Measurements from ENCODE around the gene BEX4. TPM values are rescaled to one million over a fixed set of nuclear protein-coding genes. Genes with fewer than 3 reads are reported as not detected.
"Not testable (repeated sequence)": the region's sequence is repeated elsewhere in the genome, so short reads cannot be mapped to it uniquely, and the experiment has no call there.

The BEX4 gene, protein sequence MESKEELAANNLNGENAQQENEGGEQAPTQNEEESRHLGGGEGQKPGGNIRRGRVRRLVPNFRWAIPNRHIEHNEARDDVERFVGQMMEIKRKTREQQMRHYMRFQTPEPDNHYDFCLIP
- total RNA-seq = 1 to 10 TPM; 2.2 to 6.1 (median 2.9) TPM
- long read RNA-seq = 0 reads

DNA sequence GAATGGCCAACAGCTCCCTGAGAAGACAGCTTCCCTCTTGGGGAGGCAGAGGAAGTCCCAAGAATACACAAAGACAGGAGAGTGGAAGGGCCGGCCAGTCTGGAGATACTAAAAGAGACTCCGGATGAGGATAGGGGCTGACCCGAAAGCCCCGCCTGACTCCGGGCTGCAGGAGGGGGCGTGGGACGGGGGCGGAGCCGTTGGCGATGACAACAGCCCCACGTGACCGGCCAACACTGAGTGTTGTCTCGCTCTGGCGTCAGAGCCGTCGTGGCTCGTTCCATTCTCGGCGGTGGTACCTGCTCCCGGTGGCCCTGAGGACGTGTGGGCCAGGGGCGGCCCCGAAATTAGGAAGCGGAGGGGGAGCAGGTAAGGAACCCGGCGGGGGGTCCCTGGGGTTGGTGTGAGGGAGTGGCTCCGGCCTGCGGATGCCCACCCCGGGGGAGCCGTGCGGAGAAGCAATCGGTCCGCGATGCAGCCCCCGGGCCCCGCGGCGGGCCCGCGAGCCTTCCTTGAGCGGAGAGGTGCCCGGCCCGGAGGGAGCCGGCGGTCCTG, at the start of gene BEX4:
Gene BEX4, plus strand, starts transcription at position 239 of the 555 bp plus-strand sequence. CDS start 1,046 bp downstream, outside the sequence.
- no peaks in the 10 kb centered on the region for H3K9me3 ChIP-seq
- H3K27ac ChIP-seq = peak within 1 kb of the TSS; percentile 26 to 65 (median 59)
- intact Hi-C loops (cut with DNase I) = no loop called here
- H3K27me3 ChIP-seq = peaks cover 0 to 12% of the 10 kb centered on the region in 2 donors
- peak; percentile 44 for TF ChIP-seq POLR2A (IDR thresholded peaks at IDR 0.05)
- TF ChIP-seq, protein P1, sequence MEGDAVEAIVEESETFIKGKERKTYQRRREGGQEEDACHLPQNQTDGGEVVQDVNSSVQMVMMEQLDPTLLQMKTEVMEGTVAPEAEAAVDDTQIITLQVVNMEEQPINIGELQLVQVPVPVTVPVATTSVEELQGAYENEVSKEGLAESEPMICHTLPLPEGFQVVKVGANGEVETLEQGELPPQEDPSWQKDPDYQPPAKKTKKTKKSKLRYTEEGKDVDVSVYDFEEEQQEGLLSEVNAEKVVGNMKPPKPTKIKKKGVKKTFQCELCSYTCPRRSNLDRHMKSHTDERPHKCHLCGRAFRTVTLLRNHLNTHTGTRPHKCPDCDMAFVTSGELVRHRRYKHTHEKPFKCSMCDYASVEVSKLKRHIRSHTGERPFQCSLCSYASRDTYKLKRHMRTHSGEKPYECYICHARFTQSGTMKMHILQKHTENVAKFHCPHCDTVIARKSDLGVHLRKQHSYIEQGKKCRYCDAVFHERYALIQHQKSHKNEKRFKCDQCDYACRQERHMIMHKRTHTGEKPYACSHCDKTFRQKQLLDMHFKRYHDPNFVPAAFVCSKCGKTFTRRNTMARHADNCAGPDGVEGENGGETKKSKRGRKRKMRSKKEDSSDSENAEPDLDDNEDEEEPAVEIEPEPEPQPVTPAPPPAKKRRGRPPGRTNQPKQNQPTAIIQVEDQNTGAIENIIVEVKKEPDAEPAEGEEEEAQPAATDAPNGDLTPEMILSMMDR (IDR thresholded peaks at IDR 0.05) = no peak
- WGBS (ENCODE audit: insufficient coverage, low coverage, low lambda C conversion rate, missing lambda C conversion rate) = no CpG with 5 or more reads among the region's 45 CpGs
- DNase-seq (peak; percentile 60 to 84 (median 79)), ATAC-seq (peak; percentile 91 to 97 (median 96))
- peak within 1 kb of the TSS; percentile 39 to 55 (median 48) for H3K4me3 ChIP-seq
- H3K36me3 ChIP-seq = no peaks in the 10 kb centered on the region
- no peaks in the 10 kb centered on the region for H3K4me1 ChIP-seq

DNA sequence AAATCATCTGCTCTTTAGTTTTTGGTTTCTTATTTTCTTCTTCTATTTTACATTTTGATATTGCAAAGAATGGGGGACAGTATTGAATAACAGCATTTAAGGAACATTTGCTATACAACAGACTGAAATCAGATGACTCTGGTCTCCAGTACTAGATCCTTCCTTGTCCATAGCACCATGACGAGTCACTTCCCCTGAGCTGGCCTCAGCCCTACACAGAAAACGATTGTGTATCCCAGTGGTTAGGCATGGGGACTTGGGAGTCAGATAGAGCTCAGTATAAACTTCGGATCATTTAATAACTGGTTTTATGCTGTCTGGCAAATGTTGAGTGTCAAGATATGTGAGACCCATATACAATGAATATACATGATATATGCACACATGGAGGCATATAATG, 44.7 kb upstream of the BEX4 start:
- Histone ChIP-seq H3K4me3 (no peak overlapping the region), H3K36me3 (no peaks in the 10 kb centered on the region), H3K9me3 (no peaks in the 10 kb centered on the region), H3K4me1 (no peaks in the 10 kb centered on the region), H3K27me3 (peaks cover 5 to 9% of the 10 kb centered on the region in 2 donors), H3K27ac (no peak overlapping the region)
- no peak for ATAC-seq
- WGBS (ENCODE audit: insufficient coverage, low coverage, low lambda C conversion rate, missing lambda C conversion rate) = 53% methylated on average over 3 of the region's 3 CpGs
- no peak for DNase-seq
- intact Hi-C loops (cut with DNase I) = no loop called here
- TF ChIP-seq, protein P1 (IDR thresholded peaks at IDR 0.05) = no peak
- TF ChIP-seq POLR2A (IDR thresholded peaks at IDR 0.05) = no peak

DNA sequence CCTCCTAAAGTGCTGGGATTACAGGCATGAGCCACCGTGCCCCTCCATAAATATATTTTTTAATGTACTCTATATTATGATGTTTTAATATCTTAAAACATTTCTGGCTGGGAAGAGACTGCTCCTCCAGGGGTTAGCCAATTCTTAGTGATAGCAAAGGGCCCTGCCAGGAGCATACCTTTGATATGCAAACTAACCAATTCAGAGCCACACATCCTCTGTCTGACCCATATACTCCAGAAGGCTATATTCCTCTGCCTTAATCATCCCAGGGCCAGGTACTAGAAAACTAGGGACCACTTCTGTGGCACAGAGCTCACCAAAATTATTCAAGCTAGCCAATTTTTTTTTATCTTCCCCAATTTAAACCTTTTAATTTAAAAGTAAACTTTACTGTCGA, 43.6 kb upstream of the BEX4 start:
- no peak for DNase-seq
- ATAC-seq = no peak
- Histone ChIP-seq H3K4me3 (no peak overlapping the region), H3K36me3 (no peaks in the 10 kb centered on the region), H3K4me1 (no peaks in the 10 kb centered on the region), H3K27me3 (peaks cover 5 to 9% of the 10 kb centered on the region in 2 donors), H3K9me3 (no peaks in the 10 kb centered on the region), H3K27ac (no peak overlapping the region)
- intact Hi-C loops (cut with DNase I) = no loop called here
- TF ChIP-seq, protein P1 (IDR thresholded peaks at IDR 0.05) = no peak
- no peak for TF ChIP-seq POLR2A (IDR thresholded peaks at IDR 0.05)
- WGBS (ENCODE audit: insufficient coverage, low coverage, low lambda C conversion rate, missing lambda C conversion rate) = 36% methylated on average over 2 of the region's 2 CpGs

DNA sequence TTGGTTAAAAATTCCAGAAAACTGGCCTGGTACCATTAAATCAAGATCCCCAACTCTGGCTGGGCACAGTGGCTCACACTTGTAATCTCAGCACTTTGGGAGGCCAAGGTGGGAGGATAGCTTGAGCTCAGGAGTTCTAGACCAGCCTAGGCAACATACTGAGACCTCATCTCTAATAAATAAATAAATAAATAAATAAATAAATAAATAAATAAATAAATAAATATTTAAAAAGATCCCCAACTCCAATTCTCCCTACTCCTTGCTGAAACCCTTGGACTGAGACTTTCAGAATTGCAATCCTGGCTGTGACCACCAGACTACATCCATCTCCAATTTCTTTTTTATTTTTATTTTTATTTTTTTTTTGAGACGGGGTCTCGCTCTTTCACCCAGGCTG, 39.7 kb upstream of the BEX4 start:
- H3K4me1 ChIP-seq; H3K27ac ChIP-seq; ATAC-seq; H3K27me3 ChIP-seq; intact Hi-C loops (cut with DNase I); H3K4me3 ChIP-seq; H3K36me3 ChIP-seq; DNase-seq; H3K9me3 ChIP-seq: not testable (repeated sequence)
- WGBS (ENCODE audit: insufficient coverage, low coverage, low lambda C conversion rate, missing lambda C conversion rate) = 94% methylated on average over 2 of the region's 2 CpGs

DNA sequence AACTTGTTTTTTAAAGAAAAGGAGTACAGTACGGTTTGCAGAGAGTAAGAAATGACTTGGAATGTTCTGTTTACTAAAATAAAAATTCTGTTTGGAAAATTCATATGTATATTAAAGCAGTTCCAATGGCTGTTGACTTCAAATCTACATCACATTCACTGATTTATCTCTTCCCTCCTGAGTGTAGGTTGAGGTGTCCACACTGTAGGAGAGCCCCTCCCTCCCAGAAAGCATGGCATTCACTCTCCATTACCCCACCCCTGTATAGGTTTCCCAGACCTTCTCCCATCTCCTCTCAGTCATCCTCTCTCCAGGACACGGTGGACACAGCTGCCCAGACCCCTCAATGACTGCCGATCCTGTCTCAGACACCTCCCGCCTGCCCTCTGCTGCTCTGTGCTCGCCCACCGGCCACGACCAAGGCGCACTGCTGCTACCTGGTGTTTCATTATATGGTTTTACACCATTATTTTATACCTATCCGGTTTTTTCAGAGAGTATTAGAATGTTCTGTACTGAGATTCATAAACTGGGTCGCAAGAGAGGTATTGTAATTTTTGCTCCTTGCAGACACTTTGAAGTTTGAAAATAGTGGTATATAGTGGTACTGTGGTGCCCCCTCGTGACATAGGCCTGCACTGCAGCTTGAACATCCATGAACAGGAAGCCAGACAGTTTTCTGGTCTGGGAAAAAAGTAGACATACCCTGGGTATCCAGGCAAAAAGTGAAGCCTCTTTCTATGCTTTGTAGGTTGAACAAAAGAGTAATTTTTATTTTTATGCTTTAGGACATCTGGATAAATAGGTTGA, 38.8 kb upstream of the BEX4 start:
- H3K27ac ChIP-seq = no peak overlapping the region
- TF ChIP-seq, protein P1 (IDR thresholded peaks at IDR 0.05) = peak; percentile 69 to 81 (median 76)
- no peak for TF ChIP-seq POLR2A (IDR thresholded peaks at IDR 0.05)
- H3K36me3 ChIP-seq = no peaks in the 10 kb centered on the region
- DNase-seq (peak in 2 of 3 donors; percentile 46 to 48), ATAC-seq (peak; percentile 77 to 92 (median 90))
- H3K9me3 ChIP-seq = no peaks in the 10 kb centered on the region
- no peaks in the 10 kb centered on the region for H3K27me3 ChIP-seq
- intact Hi-C loops (cut with DNase I) = no loop called here
- H3K4me3 ChIP-seq = no peak overlapping the region
- 20% methylated on average over 11 of the region's 11 CpGs for WGBS (ENCODE audit: insufficient coverage, low coverage, low lambda C conversion rate, missing lambda C conversion rate)
- H3K4me1 ChIP-seq = no peaks in the 10 kb centered on the region

Data from right lobe of liver (tissue), 6 donors.